IPS-15b (cell line): Measurements from ENCODE around the gene JAK3.

Experiments used
- H3K27me3 ChIP-seq: one replicate; pipeline ENCODE4 v1.6.1; 2013; ENCODE audit warnings: low read length; ENCODE audit not compliant: control insufficient read depth, insufficient read depth
- H3K36me3 ChIP-seq: one replicate; pipeline ENCODE4 v1.6.1; 2013; ENCODE audit warnings: low read length; ENCODE audit not compliant: control insufficient read depth, insufficient read depth
- H3K4me1 ChIP-seq: one replicate; pipeline ENCODE4 v1.6.1; 2013; ENCODE audit warnings: mild to moderate bottlenecking, low read length; ENCODE audit not compliant: control insufficient read depth, insufficient read depth
- H3K4me3 ChIP-seq: one replicate; pipeline ENCODE4 v1.5.1; 2013; ENCODE audit warnings: low read depth, low read length
- H3K9ac ChIP-seq: one replicate; pipeline ENCODE4 v1.6.1; 2013; ENCODE audit warnings: low read depth, mild to moderate bottlenecking, low read length
- H3K9me3 ChIP-seq: one replicate; pipeline ENCODE4 v1.6.1; 2013; ENCODE audit warnings: mild to moderate bottlenecking, low read length; ENCODE audit not compliant: control insufficient read depth, insufficient read depth

JAK3 gene

GRCh38 chr19:17832443-17833208, 15.2 kb downstream of the JAK3 start:
- H3K9ac ChIP-seq, result no peak overlapping the region
- peaks cover 2% of the 10 kb centered on the region for H3K4me1 ChIP-seq
- peaks cover 3% of the 10 kb centered on the region for H3K27me3 ChIP-seq
- H3K9me3 ChIP-seq, result no peaks in the 10 kb centered on the region
- no peaks in the 10 kb centered on the region for H3K36me3 ChIP-seq
- no peak overlapping the region for H3K4me3 ChIP-seq

GRCh38 chr19:17831419-17831888, 16.3 kb downstream of the JAK3 start:
- H3K4me1 ChIP-seq, result peaks cover 2% of the 10 kb centered on the region
- peak overlapping the region; percentile 89 for H3K4me3 ChIP-seq

GRCh38 chr19:17830567-17831418, 17.0 kb downstream of the JAK3 start:
- peak overlapping the region; percentile 83 for H3K9ac ChIP-seq
- no peaks in the 10 kb centered on the region for H3K9me3 ChIP-seq
- H3K36me3 ChIP-seq, result peaks cover 2% of the 10 kb centered on the region
- peaks cover 2% of the 10 kb centered on the region for H3K4me1 ChIP-seq
- H3K27me3 ChIP-seq, result peaks cover 3% of the 10 kb centered on the region
- peak overlapping the region; percentile 97 for H3K4me3 ChIP-seq

More at GRCh38 chr19:17831419-17831888, 16.3 kb downstream of the JAK3 start:
- peak overlapping the region; percentile 54 for H3K9ac ChIP-seq
- no peaks in the 10 kb centered on the region for H3K9me3 ChIP-seq
- peaks cover 2% of the 10 kb centered on the region for H3K36me3 ChIP-seq
- peaks cover 3% of the 10 kb centered on the region for H3K27me3 ChIP-seq

GRCh38 chr19:17829855-17830566, 17.8 kb downstream of the JAK3 start:
- H3K27me3 ChIP-seq, result peaks cover 3% of the 10 kb centered on the region
- H3K4me1 ChIP-seq, result peaks cover 2% of the 10 kb centered on the region
- peak overlapping the region; percentile 97 for H3K4me3 ChIP-seq
- peak overlapping the region; percentile 83 for H3K9ac ChIP-seq
- no peaks in the 10 kb centered on the region for H3K9me3 ChIP-seq
- H3K36me3 ChIP-seq, result peaks cover 2% of the 10 kb centered on the region

- H3K4me1 ChIP-seq, result no peaks in the 10 kb centered on the region
- H3K36me3 ChIP-seq, result peaks cover 2% of the 10 kb centered on the region
- H3K27me3 ChIP-seq, result peaks cover under 1% of the 10 kb centered on the region
- no peak overlapping the region for H3K9ac ChIP-seq
- H3K9me3 ChIP-seq, result no peaks in the 10 kb centered on the region
- H3K4me3 ChIP-seq, result no peak overlapping the region
These were observed 21.2 kb downstream of the JAK3 start for GRCh38 chr19:17826508-17827056.

GRCh38 chr19:17824339-17824738, 23.4 kb downstream of the JAK3 start:
- H3K9me3 ChIP-seq, result no peaks in the 10 kb centered on the region
- H3K27me3 ChIP-seq, result no peaks in the 10 kb centered on the region
- H3K4me3 ChIP-seq, result no peak overlapping the region
- no peak overlapping the region for H3K9ac ChIP-seq
- no peaks in the 10 kb centered on the region for H3K4me1 ChIP-seq
- peaks cover 2% of the 10 kb centered on the region for H3K36me3 ChIP-seq

- H3K9me3 ChIP-seq, result no peaks in the 10 kb centered on the region
- no peak within 1 kb of the TSS for H3K9ac ChIP-seq
- no peaks in the 10 kb centered on the region for H3K27me3 ChIP-seq
These were observed 26.6 kb downstream of the JAK3 start, which contains the start of gene INSL3 for GRCh38 chr19:17821190-17821589. Gene INSL3, minus strand, starts transcription at chr19:17821519. Its CDS starts 13 bp downstream, at chr19:17821506.

GRCh38 chr19:17817668-17818363, 30.0 kb downstream of the JAK3 start:
- Histone ChIP-seq H3K9me3 (no peaks in the 10 kb centered on the region), H3K4me3 (no peak overlapping the region), H3K36me3 (no peaks in the 10 kb centered on the region), H3K4me1 (no peaks in the 10 kb centered on the region), H3K9ac (no peak overlapping the region), H3K27me3 (no peaks in the 10 kb centered on the region)

More at GRCh38 chr19:17821190-17821589, 26.6 kb downstream of the JAK3 start, which contains the start of gene INSL3:
- Histone ChIP-seq H3K4me1 (no peaks in the 10 kb centered on the region), H3K4me3 (no peak within 1 kb of the TSS), H3K36me3 (no peaks in the 10 kb centered on the region)

GRCh38 chr19:17812099-17812498, 35.7 kb downstream of the JAK3 start:
- no peaks in the 10 kb centered on the region for H3K27me3 ChIP-seq
- no peaks in the 10 kb centered on the region for H3K4me1 ChIP-seq
- H3K9ac ChIP-seq, result no peak overlapping the region
- H3K9me3 ChIP-seq, result no peaks in the 10 kb centered on the region
- no peaks in the 10 kb centered on the region for H3K36me3 ChIP-seq
- no peak overlapping the region for H3K4me3 ChIP-seq

GRCh38 chr19:17811681-17812080, 36.1 kb downstream of the JAK3 start:
- H3K9ac ChIP-seq, result no peak overlapping the region
- no peak overlapping the region for H3K4me3 ChIP-seq
- no peaks in the 10 kb centered on the region for H3K4me1 ChIP-seq
- H3K27me3 ChIP-seq, result no peaks in the 10 kb centered on the region
- no peaks in the 10 kb centered on the region for H3K9me3 ChIP-seq
- H3K36me3 ChIP-seq, result no peaks in the 10 kb centered on the region
